GM13976 (cell line): ENCODE measurements around the gene SFSWAP.

Source experiments
- DNase-seq: peaks from one replicate; pipeline ENCODE4 v3.0.0; 2012; ENCODE audit warnings: low spot score
- CTCF ChIP-seq: IDR thresholded peaks from 2 replicates; pipeline ENCODE4 v1.5.1; 2012; ENCODE audit warnings: borderline replicate concordance, mild to moderate bottlenecking; ENCODE audit not compliant: insufficient read depth; ENCODE audit errors: extremely low read depth, missing control alignments, control extremely low read depth
- in situ Hi-C: fragments of 300-500 bp; cut with MboI; formaldehyde crosslinking; loops from one replicate; pipeline ENCODE4 v1.12.0; 2022; ENCODE audit warnings: low sequenced_read_pairs, mixed read lengths, inconsistent platforms; ENCODE audit not compliant: unreplicated experiment

SFSWAP gene

DNA sequence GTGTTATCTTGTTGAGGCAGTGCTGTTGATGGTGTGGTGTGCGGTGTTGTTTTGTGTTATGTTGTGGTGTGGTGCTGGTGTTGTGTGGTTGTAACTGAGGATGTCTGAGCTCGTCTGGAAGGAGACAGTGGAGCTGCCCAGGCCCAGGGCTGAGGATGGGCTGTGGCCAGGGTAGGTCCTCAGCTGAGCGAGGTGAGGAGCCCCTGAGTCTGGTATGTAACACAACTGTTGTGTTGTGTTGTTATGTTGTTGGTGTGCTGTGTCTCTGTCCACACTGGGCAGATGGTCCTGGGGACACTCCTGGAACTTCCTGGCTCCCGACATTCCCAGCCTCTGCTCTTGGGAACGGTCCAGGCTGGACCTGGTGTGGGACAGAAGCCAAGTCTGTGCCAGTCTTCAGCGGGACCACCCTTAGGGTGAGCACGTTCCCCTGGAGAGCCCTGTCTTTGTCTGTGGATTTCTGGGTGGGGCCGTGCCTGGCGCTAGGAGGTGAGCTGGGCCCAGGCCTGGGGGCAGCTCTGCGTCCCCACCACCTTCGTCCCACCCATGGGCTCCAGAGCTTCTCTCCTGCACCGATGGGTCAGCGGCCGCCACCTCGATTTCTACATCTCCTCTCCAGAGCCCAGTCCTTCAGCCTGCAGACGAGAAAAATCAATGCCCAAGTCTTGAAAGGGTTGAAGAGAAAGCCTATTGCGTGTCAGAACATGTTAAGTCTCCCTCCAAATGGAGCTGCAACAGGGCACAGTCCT is 27.4 kb upstream of the SFSWAP start:
- peak; percentile 9 for DNase-seq
- TF ChIP-seq CTCF, result no peak
- in situ Hi-C loops, result no loop called here

- in situ Hi-C loops, result no loop called here
- TF ChIP-seq CTCF, result no peak
- DNase-seq, result no peak
These were observed 26.7 kb upstream of the SFSWAP start for GRCh38 chr12:131684015-131684725.

GRCh38 chr12:131687346-131688125 is 23.4 kb upstream of the SFSWAP start:
- in situ Hi-C loops, result no loop called here
- no peak for TF ChIP-seq CTCF
- DNase-seq, result peak; percentile 11

- in situ Hi-C loops, result no loop called here
- TF ChIP-seq CTCF, result no peak
- DNase-seq, result no peak
These were observed 22.6 kb upstream of the SFSWAP start for GRCh38 chr12:131688131-131688844.

DNA sequence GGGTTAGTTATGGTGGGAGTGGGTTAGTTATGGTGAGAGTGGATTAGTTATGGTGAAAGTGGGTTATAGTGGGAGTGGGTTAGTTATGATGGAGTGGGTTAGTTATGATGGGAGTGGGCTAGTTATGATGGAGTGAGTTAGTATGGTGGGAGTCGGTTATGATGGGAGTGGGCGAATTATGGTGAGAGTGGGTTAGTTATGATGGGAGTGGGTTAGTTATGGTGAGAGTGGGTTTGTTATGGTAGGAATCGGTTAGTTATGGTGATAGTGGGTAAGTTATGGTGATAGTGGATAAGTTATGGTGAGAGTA is 22.1 kb upstream of the SFSWAP start:
- no peak for DNase-seq
- in situ Hi-C loops, result no loop called here
- no peak for TF ChIP-seq CTCF

DNA sequence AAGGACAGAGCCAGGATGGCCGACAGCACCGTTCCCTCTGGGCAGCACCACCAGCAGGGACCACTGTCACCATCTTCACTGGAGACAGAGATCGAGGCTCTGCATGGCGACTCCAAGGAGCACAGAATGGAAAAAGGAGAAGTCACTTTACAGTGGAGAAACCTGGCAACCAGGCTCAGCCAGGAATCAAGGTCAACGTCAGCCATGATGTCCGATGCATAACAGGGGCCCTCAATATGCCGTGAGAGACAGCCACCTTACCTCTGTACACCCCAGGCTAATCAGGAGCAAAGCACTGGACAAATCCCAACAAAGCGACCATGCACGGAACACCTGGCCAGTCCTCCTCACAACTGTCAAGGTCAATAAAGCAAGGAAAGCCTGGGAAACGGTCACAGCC is 20.6 kb upstream of the SFSWAP start:
- no peak for DNase-seq
- no peak for TF ChIP-seq CTCF
- in situ Hi-C loops, result no loop called here
